ENCODE measurements around the gene TUBA1C. TPM values are rescaled to one million over a fixed set of nuclear protein-coding genes. Genes with fewer than 3 reads are reported as not detected.

Gene TUBA1C
- total and polyA plus RNA-seq, 2 donors (not counting 1 experiment from before 2014, with no cell fraction given) = 164 to 1,111 TPM

DNA sequence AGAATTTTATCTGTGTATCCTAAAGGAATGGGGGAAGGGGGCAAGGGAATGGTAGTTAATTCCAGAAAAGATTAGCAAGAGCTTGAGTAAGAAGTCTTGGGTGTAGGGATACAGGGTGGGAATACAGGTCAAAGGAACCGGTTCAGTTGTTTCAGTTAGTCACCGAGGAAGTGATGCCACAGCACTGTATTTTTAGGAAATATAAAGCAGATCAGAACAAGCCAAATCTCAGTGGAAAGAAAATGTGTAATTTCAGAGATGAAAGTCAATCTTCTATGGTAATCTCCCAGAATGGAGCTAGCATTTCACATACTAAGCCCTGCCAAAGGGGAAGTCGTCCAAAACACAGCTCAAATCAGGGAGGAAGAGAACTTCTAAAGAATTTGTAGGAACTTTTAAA lies 4.7 kb upstream of the TUBA1C start:
- peak overlapping the region; percentile 30 for H2AFZ ChIP-seq (ENCODE audit: low read length)
- H3K79me2 ChIP-seq (ENCODE audit: control insufficient read depth, insufficient read depth, low read length) = peaks cover 14% of the 10 kb centered on the region
- peak; percentile 57 to 84 for DNase-seq (ENCODE audit: low read depth in 2 of 2)
- H3K9ac ChIP-seq (ENCODE audit: insufficient read depth, low read length) = no peak overlapping the region
- H3K27me3 ChIP-seq (ENCODE audit: control insufficient read depth, insufficient read depth, low read length) = no peaks in the 10 kb centered on the region
- H3K4me3 ChIP-seq (replicated peaks in 1 of 4; ENCODE audit: control extremely low read depth in 1 of 4, insufficient read depth in 1 of 4, low read depth in 3 of 4, low read length in 4 of 4) = peak overlapping the region in 1 of 4 experiments; percentile 7
- H4K20me1 ChIP-seq (ENCODE audit: control insufficient read depth, extremely low read depth, insufficient read depth, low read length) = no peaks in the 10 kb centered on the region
- peaks cover 12% of the 10 kb centered on the region for H3K4me1 ChIP-seq (ENCODE audit: control insufficient read depth, extremely low read depth, insufficient read depth, low read length)
- peak overlapping the region; percentile 50 for H3K27ac ChIP-seq (ENCODE audit: insufficient read depth, low read length)
- TF ChIP-seq, protein P1, sequence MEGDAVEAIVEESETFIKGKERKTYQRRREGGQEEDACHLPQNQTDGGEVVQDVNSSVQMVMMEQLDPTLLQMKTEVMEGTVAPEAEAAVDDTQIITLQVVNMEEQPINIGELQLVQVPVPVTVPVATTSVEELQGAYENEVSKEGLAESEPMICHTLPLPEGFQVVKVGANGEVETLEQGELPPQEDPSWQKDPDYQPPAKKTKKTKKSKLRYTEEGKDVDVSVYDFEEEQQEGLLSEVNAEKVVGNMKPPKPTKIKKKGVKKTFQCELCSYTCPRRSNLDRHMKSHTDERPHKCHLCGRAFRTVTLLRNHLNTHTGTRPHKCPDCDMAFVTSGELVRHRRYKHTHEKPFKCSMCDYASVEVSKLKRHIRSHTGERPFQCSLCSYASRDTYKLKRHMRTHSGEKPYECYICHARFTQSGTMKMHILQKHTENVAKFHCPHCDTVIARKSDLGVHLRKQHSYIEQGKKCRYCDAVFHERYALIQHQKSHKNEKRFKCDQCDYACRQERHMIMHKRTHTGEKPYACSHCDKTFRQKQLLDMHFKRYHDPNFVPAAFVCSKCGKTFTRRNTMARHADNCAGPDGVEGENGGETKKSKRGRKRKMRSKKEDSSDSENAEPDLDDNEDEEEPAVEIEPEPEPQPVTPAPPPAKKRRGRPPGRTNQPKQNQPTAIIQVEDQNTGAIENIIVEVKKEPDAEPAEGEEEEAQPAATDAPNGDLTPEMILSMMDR (conservative IDR thresholded peaks at IDR 0.05 in 1 of 2, IDR thresholded peaks at IDR 0.05 in 1 of 2; ENCODE audit: low read depth in 1 of 2, low read length in 2 of 2) = no peak
- no peak for TF ChIP-seq EZH2 (IDR thresholded peaks at IDR 0.05; ENCODE audit: low read length, missing control alignments)
- no peaks in the 10 kb centered on the region for H3K36me3 ChIP-seq (ENCODE audit: control insufficient read depth, insufficient read depth, low read length)
- peak overlapping the region; percentile 75 for H3K4me2 ChIP-seq (ENCODE audit: extremely low read depth, insufficient read depth, low read length)
- H3K9me3 ChIP-seq (ENCODE audit: control insufficient read depth, insufficient read depth, low read depth, low read length) = no peaks in the 10 kb centered on the region

DNA sequence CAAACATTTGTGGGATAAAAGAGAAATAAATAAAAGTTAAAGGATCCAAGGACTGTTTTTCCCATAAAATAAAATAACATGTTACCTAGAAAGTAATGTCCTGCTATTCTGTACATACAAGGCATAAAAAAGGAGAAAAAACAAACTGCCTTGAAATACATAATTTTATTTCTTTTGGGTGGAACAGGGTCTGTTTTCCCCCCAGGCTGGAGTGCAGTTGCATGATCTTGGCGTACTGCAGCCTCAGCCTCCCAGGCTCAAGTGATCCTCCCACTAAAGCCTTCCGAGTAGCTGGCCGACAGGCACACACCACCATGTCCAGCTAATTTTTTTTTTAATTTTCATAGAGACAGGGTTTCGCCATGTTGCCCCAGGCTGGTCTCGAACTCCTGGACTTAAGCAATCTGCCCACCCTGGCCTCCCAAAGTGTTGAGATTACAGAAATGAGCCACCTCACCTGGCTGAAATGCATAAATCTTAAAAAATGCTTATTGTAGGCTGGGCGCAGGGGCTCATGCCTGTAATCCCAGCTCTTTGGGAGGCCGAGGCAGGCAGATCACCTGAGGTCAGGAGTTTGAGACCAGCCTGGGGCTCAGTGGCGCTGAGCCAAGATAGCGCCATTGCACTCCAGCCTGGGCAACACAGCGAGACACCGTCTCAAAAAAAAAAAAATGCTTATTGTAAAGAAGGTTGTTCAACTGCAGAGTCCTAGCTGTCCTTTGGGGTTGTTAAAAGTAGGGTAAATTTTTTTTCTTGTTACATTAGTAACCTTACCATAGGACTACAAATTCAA lies 4.1 kb upstream of the TUBA1C start:
- Histone ChIP-seq H3K27ac (ENCODE audit: insufficient read depth, low read length) (peak overlapping the region; percentile 50), H3K4me3 (replicated peaks in 1 of 4; ENCODE audit: control extremely low read depth in 1 of 4, insufficient read depth in 1 of 4, low read depth in 3 of 4, low read length in 4 of 4) (no peak overlapping the region), H3K27me3 (ENCODE audit: control insufficient read depth, insufficient read depth, low read length) (no peaks in the 10 kb centered on the region), H3K79me2 (ENCODE audit: control insufficient read depth, insufficient read depth, low read length) (peaks cover 20% of the 10 kb centered on the region), H3K9ac (ENCODE audit: insufficient read depth, low read length) (no peak overlapping the region), H3K9me3 (ENCODE audit: control insufficient read depth, insufficient read depth, low read depth, low read length) (no peaks in the 10 kb centered on the region), H4K20me1 (ENCODE audit: control insufficient read depth, extremely low read depth, insufficient read depth, low read length) (no peaks in the 10 kb centered on the region), H3K4me2 (ENCODE audit: extremely low read depth, insufficient read depth, low read length) (peak overlapping the region; percentile 75), H3K36me3 (ENCODE audit: control insufficient read depth, insufficient read depth, low read length) (no peaks in the 10 kb centered on the region), H2AFZ (ENCODE audit: low read length) (no peak overlapping the region), H3K4me1 (ENCODE audit: control insufficient read depth, extremely low read depth, insufficient read depth, low read length) (peaks cover 12% of the 10 kb centered on the region)
- DNase-seq (ENCODE audit: low read depth in 2 of 2) = no peak
- TF ChIP-seq, protein P1 (conservative IDR thresholded peaks at IDR 0.05 in 1 of 2, IDR thresholded peaks at IDR 0.05 in 1 of 2; ENCODE audit: low read depth in 1 of 2, low read length in 2 of 2) = no peak
- no peak for TF ChIP-seq EZH2 (IDR thresholded peaks at IDR 0.05; ENCODE audit: low read length, missing control alignments)

DNA sequence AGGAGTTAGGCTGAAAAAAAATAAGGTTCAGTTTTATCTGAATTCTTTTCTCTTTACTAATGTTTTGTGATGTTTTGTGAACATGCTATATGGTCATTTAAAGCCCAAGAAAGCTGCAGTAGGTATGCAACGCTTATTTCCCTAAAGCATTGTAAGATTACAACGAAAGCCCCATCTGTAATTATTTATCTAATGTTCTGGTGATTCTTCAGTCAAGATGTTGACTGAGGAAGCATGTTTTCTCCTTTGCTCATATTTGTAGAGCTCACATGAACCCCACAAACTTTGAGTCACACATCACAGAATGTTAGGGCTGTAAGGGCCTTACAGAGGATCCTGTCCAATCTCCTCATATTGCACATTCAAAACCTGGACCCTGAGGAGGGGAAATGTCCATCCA lies 3.2 kb upstream of the TUBA1C start:
- H3K27me3 ChIP-seq (ENCODE audit: control insufficient read depth, insufficient read depth, low read length) = no peaks in the 10 kb centered on the region
- H3K27ac ChIP-seq (ENCODE audit: insufficient read depth, low read length) = no peak overlapping the region
- peaks cover 29% of the 10 kb centered on the region for H3K79me2 ChIP-seq (ENCODE audit: control insufficient read depth, insufficient read depth, low read length)
- no peak overlapping the region for H2AFZ ChIP-seq (ENCODE audit: low read length)
- H3K4me3 ChIP-seq (replicated peaks in 1 of 4; ENCODE audit: control extremely low read depth in 1 of 4, insufficient read depth in 1 of 4, low read depth in 3 of 4, low read length in 4 of 4) = no peak overlapping the region
- H3K36me3 ChIP-seq (ENCODE audit: control insufficient read depth, insufficient read depth, low read length) = peaks cover under 1% of the 10 kb centered on the region
- H3K9me3 ChIP-seq (ENCODE audit: control insufficient read depth, insufficient read depth, low read depth, low read length) = no peaks in the 10 kb centered on the region
- no peak for TF ChIP-seq EZH2 (IDR thresholded peaks at IDR 0.05; ENCODE audit: low read length, missing control alignments)
- TF ChIP-seq, protein P1 (conservative IDR thresholded peaks at IDR 0.05 in 1 of 2, IDR thresholded peaks at IDR 0.05 in 1 of 2; ENCODE audit: low read depth in 1 of 2, low read length in 2 of 2) = no peak
- no peak overlapping the region for H3K9ac ChIP-seq (ENCODE audit: insufficient read depth, low read length)
- H3K4me2 ChIP-seq (ENCODE audit: extremely low read depth, insufficient read depth, low read length) = no peak overlapping the region
- H4K20me1 ChIP-seq (ENCODE audit: control insufficient read depth, extremely low read depth, insufficient read depth, low read length) = no peaks in the 10 kb centered on the region
- H3K4me1 ChIP-seq (ENCODE audit: control insufficient read depth, extremely low read depth, insufficient read depth, low read length) = peaks cover 12% of the 10 kb centered on the region
- peak in 1 of 2 donors; percentile 33 for DNase-seq (ENCODE audit: low read depth in 2 of 2)

Data from fibroblast of lung (primary cell).